ENCODE data around the gene UPK1A.

UPK1A gene

GRCh38 chr19:35702223-35703012 lies 36.1 kb downstream of the UPK1A start:
- H3K9me3 Mint-ChIP-seq, result no peaks in the 10 kb centered on the region
- H3K27me3 Mint-ChIP-seq (ENCODE audit: low read depth), result peaks cover 4% of the 10 kb centered on the region
- H3K4me3 Mint-ChIP-seq, result peak overlapping the region; percentile 89 to 91 (median 91)
- H3K27ac Mint-ChIP-seq, result peak overlapping the region; percentile 10 to 80 (median 60)
- TF ChIP-seq CTCF (IDR thresholded peaks at IDR 0.05; ENCODE audit: unreplicated experiment in 3 of 3), result no peak
- peaks cover 5% of the 10 kb centered on the region for H3K4me1 Mint-ChIP-seq
- H3K36me3 Mint-ChIP-seq (ENCODE audit: low read depth), result no peaks in the 10 kb centered on the region

GRCh38 chr19:35703343-35703742 lies 37.0 kb downstream of the UPK1A start:
- Mint-ChIP-seq H3K27me3 (ENCODE audit: low read depth) (peaks cover 7% of the 10 kb centered on the region), H3K4me3 (no peak overlapping the region)
- no peak for TF ChIP-seq CTCF (IDR thresholded peaks at IDR 0.05; ENCODE audit: unreplicated experiment in 3 of 3)

GRCh38 chr19:35704218-35704617 lies 37.9 kb downstream of the UPK1A start, which contains the start of gene ZBTB32:
Gene ZBTB32, plus strand, starts transcription at chr19:35704558. Its CDS starts 10,069 bp downstream, at chr19:35714627.
- H3K27ac Mint-ChIP-seq, result no peak within 1 kb of the TSS
- H3K9me3 Mint-ChIP-seq, result no peaks in the 10 kb centered on the region
- no peak for TF ChIP-seq CTCF (IDR thresholded peaks at IDR 0.05; ENCODE audit: unreplicated experiment in 3 of 3)
- peaks cover 5% of the 10 kb centered on the region for H3K4me1 Mint-ChIP-seq
- H3K36me3 Mint-ChIP-seq (ENCODE audit: low read depth), result no peaks in the 10 kb centered on the region
- H3K27me3 Mint-ChIP-seq (ENCODE audit: low read depth), result peaks cover 7% of the 10 kb centered on the region
- no peak within 1 kb of the TSS for H3K4me3 Mint-ChIP-seq

More at GRCh38 chr19:35703343-35703742, 37.0 kb downstream of the UPK1A start:
- H3K27ac Mint-ChIP-seq, result no peak overlapping the region
- no peaks in the 10 kb centered on the region for H3K36me3 Mint-ChIP-seq (ENCODE audit: low read depth)
- H3K9me3 Mint-ChIP-seq, result no peaks in the 10 kb centered on the region
- peaks cover 5% of the 10 kb centered on the region for H3K4me1 Mint-ChIP-seq

- H3K4me3 Mint-ChIP-seq, result no peak overlapping the region
- H3K4me1 Mint-ChIP-seq, result no peaks in the 10 kb centered on the region
- H3K9me3 Mint-ChIP-seq, result no peaks in the 10 kb centered on the region
- H3K36me3 Mint-ChIP-seq (ENCODE audit: low read depth), result no peaks in the 10 kb centered on the region
- peaks cover 3% of the 10 kb centered on the region for H3K27me3 Mint-ChIP-seq (ENCODE audit: low read depth)
- TF ChIP-seq CTCF (IDR thresholded peaks at IDR 0.05; ENCODE audit: unreplicated experiment in 3 of 3), result no peak
- H3K27ac Mint-ChIP-seq, result no peak overlapping the region
These were observed 42.1 kb downstream of the UPK1A start for GRCh38 chr19:35708391-35708790.

- H3K4me1 Mint-ChIP-seq, result peaks cover 1% of the 10 kb centered on the region
- H3K27me3 Mint-ChIP-seq (ENCODE audit: low read depth), result peaks cover 7% of the 10 kb centered on the region
- no peak overlapping the region for H3K27ac Mint-ChIP-seq
- no peak overlapping the region for H3K4me3 Mint-ChIP-seq
- no peak for TF ChIP-seq CTCF (IDR thresholded peaks at IDR 0.05; ENCODE audit: unreplicated experiment in 3 of 3)
- H3K36me3 Mint-ChIP-seq (ENCODE audit: low read depth), result no peaks in the 10 kb centered on the region
- no peaks in the 10 kb centered on the region for H3K9me3 Mint-ChIP-seq
These were observed 44.7 kb downstream of the UPK1A start for GRCh38 chr19:35710784-35711723.

All from nephron (organoid).